Heart right ventricle (tissue), 16 donors: ENCODE measurements around the gene RNF149. TPM values are rescaled to one million over a fixed set of nuclear protein-coding genes. Genes with fewer than 3 reads are reported as not detected.
A peak's percentile ranks its signal among the peaks of the same experiment; 100 is the strongest.

Source experiments
- ATAC-seq, 8 donors: fragments of 200-7000 bp; cut with Tn5 transposase; one replicate each; pipeline ENCODE4 v1.9.1; 2020; ENCODE audit warnings: mild to moderate bottlenecking in 8 of 8, moderate library complexity in 8 of 8, moderate number of reproducible peaks in 1 of 8
- DNase-seq, 2 donors: peaks; one replicate each; pipeline ENCODE4 v3.0.0-alpha.2; 2020
- H3K27ac ChIP-seq, 10 donors: fragments of 200-600 bp; sonication (generic) in 2 of 10; one replicate each; pipeline versions ENCODE4 v1.5.0 to v1.8.0; 2020 to 2022; ENCODE audit warnings: mild to moderate bottlenecking in 3 of 10
- H3K27me3 ChIP-seq, 7 donors: fragments of 200-600 bp; one replicate each; pipeline ENCODE4 v1.8.0; 2021 to 2022; ENCODE audit warnings: mild to moderate bottlenecking in 2 of 7
- H3K36me3 ChIP-seq, 9 donors: fragments of 200-600 bp; sonication (generic) in 1 of 9; one replicate each; pipeline versions ENCODE4 v1.5.0 to v1.8.0; 2020 to 2022; ENCODE audit warnings: mild to moderate bottlenecking in 2 of 9
- H3K4me1 ChIP-seq, 9 donors: fragments of 200-600 bp; sonication (generic) in 1 of 9; one replicate each; pipeline versions ENCODE4 v1.5.0 to v1.8.0; 2020 to 2022; ENCODE audit warnings: mild to moderate bottlenecking in 4 of 9
- H3K4me3 ChIP-seq, 10 donors: fragments of 200-600 bp; sonication (generic) in 2 of 10; one replicate each; pipeline versions ENCODE4 v1.5.0 to v1.8.0; 2020 to 2022; ENCODE audit warnings: mild to moderate bottlenecking in 7 of 10, moderate library complexity in 2 of 10
- H3K9me3 ChIP-seq, 11 donors: fragments of 200-600 bp in 10 of 11; sonication (generic) in 2 of 11; one replicate each; pipeline versions ENCODE4 v1.5.0 to v1.8.0; 2013 to 2022; ENCODE audit warnings: mild to moderate bottlenecking in 2 of 11, control low read depth in 1 of 11, moderate library complexity in 1 of 11
- WGBS, 2 donors: extraction: QIAGEN DNeasy Blood & Tissue Kit; methylation state at CpG; one replicate each; pipeline ENCODE4 v1.1.7; 2013; ENCODE audit warnings: inconsistent platforms in 1 of 2; 5-methylcytosine and 5-hydroxymethylcytosine counted together
- intact Hi-C, 10 donors: fragments of 100-400 bp; cut with DNase I; formaldehyde crosslinking; loops; one replicate each; pipeline versions ENCODE4 v1.11.1 to v1.14.2; 2022
- polyA plus RNA-seq, 2 donors: library from polyadenylated mRNA; stranded (reverse); fragments of 200-250 nt; gene quantifications; one replicate each; pipeline ENCODE4 v1.2.3, GENCODE V29; 2013
- total RNA-seq, 10 donors: library from RNA; stranded (reverse); fragmentation: NEBNext Ultra II Directional in 3 of 10; extraction: Animal tissue kit (Norgen Biotek cat#: 25700) in 3 of 10; gene quantifications; one replicate each; pipeline versions ENCODE4 v1.2.1 to v1.2.4, GENCODE V29; 2021 to 2023
- TF ChIP-seq, protein P1 (sequence below), 9 donors: fragments of 200-600 bp; sonication (generic) in 2 of 9; IDR thresholded peaks; one replicate each; pipeline versions ENCODE4 v1.5.0 to v1.8.0; 2021 to 2022; ENCODE audit warnings: antibody characterized with exemption in 9 of 9, mild to moderate bottlenecking in 5 of 9, moderate library complexity in 1 of 9
- donor health status: Arrhythmogenic right ventricular cardiomyopathy.
- donor health status: ischemic (EF 13 %, LVEDD 7.1; RV severe dilation, severe dysfunction).
- donor health status: healthy with polysubstance abuse.
- donor health status: DM: no; HTN: yes; CAD: no.
- donor health status: DM: no; HTN: no; CAD: no.
- donor health status: ischemic (EF 25% LVEDD 6.9; RV normal size, moderate dysfunction).
- donor health status: ischemic (EF 25% LVEDD 5.7; RV mildly dilated, moderate dysfunction).
- donor health status: healthy.
- donor health status: DM: yes; HTN: yes; CAD: no.
- donor health status: Ischemic cardiomyopathy.
- donor health status: ischemic (EF 35%, LVEDD 5.7; RV mildly dilated, moderate dysfunction).
- donor health status: nonischemic (EF 11% LVEDD 7.7; RV severe dilation, severe dysfunction).
- donor health status: DM: yes; HTN: yes; CAD: no.
- donor health status: PGD.
- donor health status: ischemic (EF 29% LVEDD 5.4; RV normal size, mild dysfunction).
- donor health status: nonischemic (EF 23%, LVEDD 6.1; RV moderate dilation, normal function).

The RNF149 gene
- total and polyA plus RNA-seq, 12 donors = 11.0 to 40.8 (median 12.5) TPM

DNA sequence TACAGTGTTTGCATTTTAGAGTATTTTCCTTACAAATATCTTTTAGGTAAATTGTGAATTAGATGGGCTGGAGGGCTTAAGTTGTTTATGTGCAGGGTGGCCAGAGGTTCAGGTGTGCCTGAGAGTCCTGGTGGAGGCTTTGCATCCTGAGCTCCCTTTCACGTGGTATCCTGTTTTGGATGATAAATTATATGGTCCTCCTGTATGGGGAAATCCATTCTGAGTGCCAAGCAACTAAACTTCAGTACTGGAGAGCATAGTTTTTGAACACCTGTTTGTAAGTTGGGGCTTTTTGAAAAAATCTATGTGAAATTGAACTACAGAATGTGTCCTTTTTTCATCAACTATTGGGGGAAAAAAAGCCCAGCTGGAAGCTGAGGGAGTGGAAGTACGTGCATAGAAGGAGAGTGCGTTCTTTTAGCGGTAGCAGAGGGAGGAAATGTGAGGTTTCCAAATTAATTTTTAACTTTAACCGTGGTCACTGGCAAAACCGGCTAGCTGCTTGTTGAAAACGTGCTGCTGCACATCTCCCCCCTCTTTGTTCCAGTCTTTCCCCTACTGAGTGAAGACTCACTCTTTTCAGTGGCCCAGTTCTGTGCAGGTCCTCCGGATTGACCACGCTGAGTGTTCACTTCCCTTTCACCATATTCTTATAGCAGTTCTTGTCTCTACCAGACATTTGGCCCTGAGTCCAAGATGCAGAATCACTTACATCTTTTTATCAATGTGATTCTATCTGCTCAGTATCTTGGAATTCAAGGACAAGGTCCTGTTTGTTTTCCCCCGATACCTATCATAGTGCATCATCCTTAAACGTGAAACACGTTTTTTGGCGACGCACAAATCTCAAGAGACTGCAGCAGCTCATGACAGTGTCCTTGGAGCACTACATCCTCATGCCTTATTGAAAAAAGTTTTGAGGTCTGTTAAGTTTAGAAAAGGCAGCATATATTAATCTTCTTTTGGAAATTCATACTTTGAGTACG lies 40.5 kb downstream of the RNF149 start:
- H3K36me3 ChIP-seq = peaks cover 0 to 100% (median 46%) of the 10 kb centered on the region in 9 donors
- H3K4me3 ChIP-seq = no peak overlapping the region
- TF ChIP-seq, protein P1, sequence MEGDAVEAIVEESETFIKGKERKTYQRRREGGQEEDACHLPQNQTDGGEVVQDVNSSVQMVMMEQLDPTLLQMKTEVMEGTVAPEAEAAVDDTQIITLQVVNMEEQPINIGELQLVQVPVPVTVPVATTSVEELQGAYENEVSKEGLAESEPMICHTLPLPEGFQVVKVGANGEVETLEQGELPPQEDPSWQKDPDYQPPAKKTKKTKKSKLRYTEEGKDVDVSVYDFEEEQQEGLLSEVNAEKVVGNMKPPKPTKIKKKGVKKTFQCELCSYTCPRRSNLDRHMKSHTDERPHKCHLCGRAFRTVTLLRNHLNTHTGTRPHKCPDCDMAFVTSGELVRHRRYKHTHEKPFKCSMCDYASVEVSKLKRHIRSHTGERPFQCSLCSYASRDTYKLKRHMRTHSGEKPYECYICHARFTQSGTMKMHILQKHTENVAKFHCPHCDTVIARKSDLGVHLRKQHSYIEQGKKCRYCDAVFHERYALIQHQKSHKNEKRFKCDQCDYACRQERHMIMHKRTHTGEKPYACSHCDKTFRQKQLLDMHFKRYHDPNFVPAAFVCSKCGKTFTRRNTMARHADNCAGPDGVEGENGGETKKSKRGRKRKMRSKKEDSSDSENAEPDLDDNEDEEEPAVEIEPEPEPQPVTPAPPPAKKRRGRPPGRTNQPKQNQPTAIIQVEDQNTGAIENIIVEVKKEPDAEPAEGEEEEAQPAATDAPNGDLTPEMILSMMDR (IDR thresholded peaks at IDR 0.05) = no peak
- peak overlapping the region in 3 of 10 donors; percentile 15 to 74 (median 58) for H3K27ac ChIP-seq
- intact Hi-C loops = no loop called here
- ATAC-seq = no peak
- H3K27me3 ChIP-seq = no peaks in the 10 kb centered on the region
- DNase-seq = no peak
- H3K9me3 ChIP-seq = no peaks in the 10 kb centered on the region
- peaks cover 0 to 48% (median 20%) of the 10 kb centered on the region in 9 donors for H3K4me1 ChIP-seq
- 70 to 74% methylated on average over 15 of the region's 15 CpGs for WGBS, 2 donors

DNA sequence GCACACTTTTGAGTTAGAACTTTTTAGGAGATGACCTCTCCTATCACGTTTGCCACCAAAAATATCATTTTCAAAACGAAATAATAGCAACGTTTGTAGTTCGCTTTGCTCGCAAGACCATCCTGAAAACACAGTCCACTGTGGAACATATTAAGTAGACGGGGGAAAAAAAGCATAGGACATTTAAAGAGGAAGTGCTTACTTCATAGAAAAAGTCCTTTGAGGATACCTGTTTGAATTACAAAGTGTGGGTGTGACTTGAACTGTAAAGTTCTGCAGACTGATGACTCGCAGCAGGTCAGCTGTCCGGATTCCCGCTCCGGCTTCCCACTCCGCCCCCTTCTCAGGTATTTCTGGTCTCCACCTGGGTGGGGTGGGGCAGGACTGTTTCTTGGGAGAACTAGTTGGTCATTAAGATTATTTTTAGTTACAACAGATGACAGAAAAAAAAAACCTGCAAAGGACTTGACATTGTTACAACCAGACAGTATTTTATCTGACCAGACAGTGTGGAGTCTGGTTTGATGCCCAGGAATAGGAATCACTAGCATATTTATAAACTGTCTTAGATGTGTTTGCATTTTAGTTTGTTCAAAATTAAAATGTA lies 42.5 kb downstream of the RNF149 start:
- Histone ChIP-seq H3K4me3 (no peak overlapping the region), H3K9me3 (no peaks in the 10 kb centered on the region), H3K36me3 (peaks cover 0 to 99% (median 42%) of the 10 kb centered on the region in 9 donors), H3K27me3 (no peaks in the 10 kb centered on the region), H3K27ac (peak overlapping the region in 7 of 10 donors; percentile 13 to 74 (median 45)), H3K4me1 (peaks cover 0 to 59% (median 20%) of the 10 kb centered on the region in 9 donors)
- DNase-seq = no peak
- TF ChIP-seq, protein P1 (IDR thresholded peaks at IDR 0.05) = no peak
- intact Hi-C loops = no loop called here
- peak; percentile 37 to 78 (median 59) for ATAC-seq
- 50 to 64% methylated on average over 11 of the region's 11 CpGs for WGBS, 2 donors

DNA sequence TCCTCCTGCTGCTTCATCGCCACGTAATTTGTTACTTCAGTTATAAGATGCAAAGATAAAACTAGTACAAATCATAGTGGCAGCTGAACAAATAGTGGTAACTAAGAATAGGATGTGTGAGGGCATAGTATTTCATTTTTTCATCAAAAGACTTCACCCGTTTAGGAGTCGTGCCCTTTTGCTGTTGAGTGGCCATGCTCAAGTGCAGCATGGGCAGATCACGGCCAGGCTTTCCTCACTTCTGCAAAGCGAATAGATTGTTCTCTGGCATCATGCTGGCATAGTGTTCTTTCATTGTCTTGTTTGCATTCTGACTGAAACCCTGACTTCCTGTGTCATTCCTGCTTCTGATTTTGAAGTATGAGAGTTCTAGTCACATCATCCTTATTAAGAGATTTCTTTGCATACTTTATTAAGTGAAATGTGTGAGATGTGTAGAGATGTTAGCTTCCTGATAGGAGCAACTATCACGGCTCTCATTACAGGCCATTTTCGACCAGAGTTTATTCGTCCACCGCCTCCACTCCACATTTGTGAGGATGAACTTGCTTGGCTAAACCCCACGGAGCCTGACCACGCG lies 44.1 kb downstream of the RNF149 start:
- TF ChIP-seq, protein P1 (IDR thresholded peaks at IDR 0.05) = no peak
- Histone ChIP-seq H3K4me3 (no peak overlapping the region), H3K27ac (peak overlapping the region in 8 of 10 donors; percentile 0 to 74 (median 34)), H3K27me3 (no peaks in the 10 kb centered on the region), H3K9me3 (no peaks in the 10 kb centered on the region), H3K4me1 (peaks cover 0 to 67% (median 24%) of the 10 kb centered on the region in 9 donors), H3K36me3 (peaks cover 0 to 99% (median 29%) of the 10 kb centered on the region in 9 donors)
- intact Hi-C loops = no loop called here
- DNase-seq (no peak), ATAC-seq (peak in 4 of 8 donors; percentile 23 to 58 (median 45))
- WGBS, 2 donors = 59 to 65% methylated on average over 13 of the region's 13 CpGs

DNA sequence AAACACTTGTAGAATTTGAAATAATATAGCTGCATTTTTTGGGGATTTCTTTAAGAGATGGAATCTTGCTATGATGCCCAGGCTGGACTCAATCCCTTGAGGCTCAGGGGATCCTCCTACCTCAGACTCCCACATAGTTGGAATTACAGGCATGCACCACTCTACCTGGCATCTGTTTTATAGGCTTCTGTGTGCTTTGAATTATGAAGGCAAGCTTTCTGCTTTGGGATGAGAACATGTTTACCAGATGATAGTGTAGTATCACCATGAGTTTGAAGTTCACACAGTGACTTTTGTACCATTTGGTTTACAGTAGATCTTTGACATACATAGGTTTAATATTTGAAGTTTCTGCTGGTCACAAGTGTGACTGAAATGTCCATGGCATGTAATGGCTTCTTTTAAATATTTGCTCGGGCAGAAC lies 45.1 kb downstream of the RNF149 start:
- WGBS, 2 donors = 78 to 90% methylated on average over 1 of the region's 1 CpG

More for the DNA sequence above, 45.1 kb downstream of the RNF149 start:
- Histone ChIP-seq H3K27me3 (no peaks in the 10 kb centered on the region), H3K36me3 (peaks cover 0 to 99% (median 19%) of the 10 kb centered on the region in 9 donors), H3K4me3 (no peak overlapping the region), H3K4me1 (peaks cover 0 to 67% (median 24%) of the 10 kb centered on the region in 9 donors), H3K27ac (peak overlapping the region in 6 of 10 donors; percentile 24 to 74 (median 43)), H3K9me3 (peaks cover 0 to 3% (median 0%) of the 10 kb centered on the region in 11 donors)
- TF ChIP-seq, protein P1 (IDR thresholded peaks at IDR 0.05) = no peak
- DNase-seq (no peak), ATAC-seq (no peak)
- intact Hi-C loops = no loop called here
